Adrenal gland (tissue), 12 donors: ENCODE results near the gene UGT1A6. TPM values are rescaled to one million over a fixed set of nuclear protein-coding genes. Genes with fewer than 3 reads are reported as not detected.
"Not testable (repeated sequence)": the region's sequence is repeated elsewhere in the genome, so short reads cannot be mapped to it uniquely, and the experiment has no call there.

ENCODE experiments used
- DNase-seq, 7 donors: peaks; one replicate each; pipeline ENCODE4 v3.0.0-alpha.2; 2019 to 2020
- H3K27ac ChIP-seq, 5 donors: fragments of 200-600 bp; sonication (generic) in 4 of 5; 1 replicate in 3 of 5; 2 replicates in 2 of 5; pipeline versions ENCODE4 v1.5.1 to v1.8.0; 2016 to 2020; ENCODE audit warnings: mild to moderate bottlenecking in 1 of 5
- H3K27me3 ChIP-seq: fragments of 200-600 bp; 2 replicates; pipeline ENCODE4 v1.8.0; 2021
- H3K36me3 ChIP-seq, 2 donors: fragments of 200-600 bp; replicated peaks in 1 of 2; 1 replicate in 1 of 2; 2 replicates in 1 of 2; pipeline versions ENCODE4 v1.5.1 to v1.8.0; 2018 to 2022
- H3K4me1 ChIP-seq, 2 donors: fragments of 200-600 bp; replicated peaks in 1 of 2; 1 replicate in 1 of 2; 2 replicates in 1 of 2; pipeline versions ENCODE4 v1.5.1 to v1.8.0; 2018 to 2021
- H3K4me3 ChIP-seq, 4 donors: fragments of 200-600 bp; sonication (generic) in 3 of 4; one replicate each; pipeline ENCODE4 v1.5.1; 2016 to 2018
- H3K9me3 ChIP-seq, 3 donors: fragments of 200-600 bp; sonication (generic) in 1 of 3; replicated peaks in 1 of 3; 1 replicate in 2 of 3; 2 replicates in 1 of 3; pipeline versions ENCODE4 v1.5.1 to v1.8.0; 2016 to 2021
- POLR2A ChIP-seq, 2 donors: fragments of 450-650 bp; IDR thresholded peaks; one replicate each; pipeline ENCODE4 v1.6.1; 2017; ENCODE audit warnings: antibody characterized with exemption in 2 of 2, mild to moderate bottlenecking in 2 of 2, moderate library complexity in 1 of 2
- WGBS, 4 donors: extraction: QIAGEN DNeasy Blood & Tissue Kit in 2 of 4; methylation state at CpG; one replicate each; pipeline versions ENCODE4 v1.1.5 to v1.1.7; 2013 to 2017; 5-methylcytosine and 5-hydroxymethylcytosine counted together
- intact Hi-C, 2 donors: fragments of 100-400 bp; cut with DNase I; formaldehyde crosslinking; loops; one replicate each; pipeline versions ENCODE4 v1.14.1 to v1.15.0; 2022 to 2023
- polyA plus RNA-seq, 3 donors: library from polyadenylated mRNA; stranded (reverse); fragments of 200-250 nt in 2 of 3; fragments of 350-450 nt in 1 of 3; fragmentation: Illumina TruSeq in 1 of 3; extraction: RNeasy Lipid Tissue Mini Kit (QIAGEN cat#74804) in 1 of 3; gene quantifications; one replicate each; pipeline ENCODE4 v1.2.3, GENCODE V29; 2013 to 2014
- total RNA-seq, 9 donors: library from RNA; depleted of rRNA in 4 of 9; stranded (reverse); fragments of >200 nt in 4 of 9; fragments of 120-200 nt in 1 of 9; fragmentation: NEBNext Ultra II Directional in 1 of 9; extraction: Animal tissue kit (Norgen Biotek cat#: 25700) in 1 of 9; gene quantifications; one replicate each; pipeline versions ENCODE4 v1.1.0 to v1.2.4, GENCODE V29; 2013 to 2023
- TF ChIP-seq, protein P1 (sequence below), 6 experiments: fragments of 450-650 bp in 4 of 6; fragments of 200-600 bp in 2 of 6; sonication (generic) in 1 of 6; IDR thresholded peaks; 1 replicate in 5 of 6; 2 replicates in 1 of 6; pipeline versions ENCODE4 v1.5.1 to v1.8.0; 2016 to 2021; ENCODE audit warnings: antibody characterized with exemption in 6 of 6, mild to moderate bottlenecking in 2 of 6, moderate library complexity in 1 of 6
- donor health status: healthy with polysubstance abuse.
- donor health status: Bipolar disorder and iron deficiency.
- donor health status: DM: yes; HTN: yes; CAD: no.
- donor health status: DM: no; HTN: no; CAD: no.
- donor health status: DM: no; HTN: no; CAD: no.
- donor health status: DM: yes; HTN: yes; CAD: no.

Gene UGT1A6
- total and polyA plus RNA-seq, 12 donors, result 0.16 TPM; not detected in 11

- TF ChIP-seq, protein P1, sequence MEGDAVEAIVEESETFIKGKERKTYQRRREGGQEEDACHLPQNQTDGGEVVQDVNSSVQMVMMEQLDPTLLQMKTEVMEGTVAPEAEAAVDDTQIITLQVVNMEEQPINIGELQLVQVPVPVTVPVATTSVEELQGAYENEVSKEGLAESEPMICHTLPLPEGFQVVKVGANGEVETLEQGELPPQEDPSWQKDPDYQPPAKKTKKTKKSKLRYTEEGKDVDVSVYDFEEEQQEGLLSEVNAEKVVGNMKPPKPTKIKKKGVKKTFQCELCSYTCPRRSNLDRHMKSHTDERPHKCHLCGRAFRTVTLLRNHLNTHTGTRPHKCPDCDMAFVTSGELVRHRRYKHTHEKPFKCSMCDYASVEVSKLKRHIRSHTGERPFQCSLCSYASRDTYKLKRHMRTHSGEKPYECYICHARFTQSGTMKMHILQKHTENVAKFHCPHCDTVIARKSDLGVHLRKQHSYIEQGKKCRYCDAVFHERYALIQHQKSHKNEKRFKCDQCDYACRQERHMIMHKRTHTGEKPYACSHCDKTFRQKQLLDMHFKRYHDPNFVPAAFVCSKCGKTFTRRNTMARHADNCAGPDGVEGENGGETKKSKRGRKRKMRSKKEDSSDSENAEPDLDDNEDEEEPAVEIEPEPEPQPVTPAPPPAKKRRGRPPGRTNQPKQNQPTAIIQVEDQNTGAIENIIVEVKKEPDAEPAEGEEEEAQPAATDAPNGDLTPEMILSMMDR (IDR thresholded peaks at IDR 0.05), result no peak
- TF ChIP-seq POLR2A (IDR thresholded peaks at IDR 0.05), result no peak
- intact Hi-C loops, result loop anchor here (10.0 kb wide), 2 partner anchors 148 to 268 kb away; partner anchors contain the start of gene USP40 (in 1 of the 2)
- 67 to 74% (median 70%) methylated on average over 7 of the region's 7 CpGs for WGBS, 4 donors
- no peak overlapping the region for H3K4me3 ChIP-seq
- no peaks in the 10 kb centered on the region for H3K4me1 ChIP-seq
- no peaks in the 10 kb centered on the region for H3K36me3 ChIP-seq
- peaks cover 32% of the 10 kb centered on the region for H3K27me3 ChIP-seq
- no peaks in the 10 kb centered on the region for H3K9me3 ChIP-seq
- no peak overlapping the region for H3K27ac ChIP-seq
- no peak for DNase-seq
These were observed 20.5 kb downstream of the UGT1A6 start for GRCh38 chr2:233713262-233713615.

GRCh38 chr2:233714121-233714520 lies 21.4 kb downstream of the UGT1A6 start:
- H3K4me1 ChIP-seq, result no peaks in the 10 kb centered on the region
- no peak overlapping the region for H3K4me3 ChIP-seq
- WGBS, 4 donors, result 41 to 72% (median 61%) methylated on average over 2 of the region's 2 CpGs
- H3K36me3 ChIP-seq, result no peaks in the 10 kb centered on the region
- intact Hi-C loops, result loop anchor here (10.0 kb wide), 2 partner anchors 149 to 269 kb away; partner anchors contain the start of gene USP40 (in 1 of the 2)
- no peaks in the 10 kb centered on the region for H3K9me3 ChIP-seq
- DNase-seq, result no peak
- H3K27ac ChIP-seq, result no peak overlapping the region
- peaks cover 25% of the 10 kb centered on the region for H3K27me3 ChIP-seq
- TF ChIP-seq, protein P1 (IDR thresholded peaks at IDR 0.05), result no peak

DNA sequence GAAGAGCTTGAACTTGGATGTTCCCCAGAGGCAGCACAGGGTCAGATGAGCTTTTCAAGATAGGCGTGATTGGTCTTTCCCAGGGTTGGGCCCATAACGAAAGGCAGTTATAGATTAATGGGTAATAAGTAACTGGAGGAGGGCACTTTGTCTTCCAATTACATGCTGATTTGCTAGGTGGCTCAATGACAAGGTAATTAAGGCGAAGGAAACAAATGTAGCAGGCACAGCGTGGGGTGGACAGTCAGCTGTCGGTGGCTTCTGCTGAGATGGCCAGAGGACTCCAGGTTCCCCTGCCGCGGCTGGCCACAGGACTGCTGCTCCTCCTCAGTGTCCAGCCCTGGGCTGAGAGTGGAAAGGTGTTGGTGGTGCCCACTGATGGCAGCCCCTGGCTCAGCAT lies 25.9 kb downstream of the UGT1A6 start, which contains the start of gene UGT1A4:
Gene UGT1A4, plus strand, starts transcription at position 185 of the 400 bp plus-strand sequence. Its CDS starts 85 bp downstream, at position 270.
- DNase-seq, result no peak
- intact Hi-C loops, result loop anchor here (10.0 kb wide), 2 partner anchors 154 to 274 kb away; partner anchors contain the start of gene USP40 (in 1 of the 2)
- WGBS, 4 donors, result 76 to 84% (median 80%) methylated on average over 5 to 7 of the region's 7 CpGs

DNA sequence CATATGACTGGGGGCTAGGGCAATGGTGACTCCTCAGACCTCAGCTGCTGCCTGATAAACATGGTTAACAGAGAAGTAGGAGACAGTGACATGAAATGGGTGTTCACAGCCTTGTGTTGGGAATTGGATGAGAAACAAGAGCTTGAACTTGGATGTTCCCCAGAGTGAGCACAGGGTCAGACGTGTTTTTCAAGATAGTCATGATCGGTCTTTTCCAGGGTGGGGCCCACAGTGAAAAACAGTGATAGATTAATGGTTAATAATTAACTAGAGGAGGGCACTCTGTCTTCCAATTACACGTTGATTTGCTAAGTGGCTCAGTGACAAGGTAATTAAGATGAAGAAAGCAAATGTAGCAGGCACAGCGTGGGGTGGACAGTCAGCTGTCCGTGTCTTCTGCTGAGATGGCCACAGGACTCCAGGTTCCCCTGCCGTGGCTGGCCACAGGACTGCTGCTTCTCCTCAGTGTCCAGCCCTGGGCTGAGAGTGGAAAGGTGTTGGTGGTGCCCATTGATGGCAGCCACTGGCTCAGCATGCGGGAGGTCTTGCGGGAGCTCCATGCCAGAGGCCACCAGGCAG lies 36.1 kb downstream of the UGT1A6 start, which contains the start of gene UGT1A3:
Gene UGT1A3, plus strand, starts transcription at position 320 of the 579 bp plus-strand sequence. Its CDS starts 85 bp downstream, at position 405.
- TF ChIP-seq, protein P1 (IDR thresholded peaks at IDR 0.05), result no peak
- TF ChIP-seq POLR2A (IDR thresholded peaks at IDR 0.05), result no peak
- Histone ChIP-seq H3K4me1 (no peaks in the 10 kb centered on the region), H3K27ac (no peak within 1 kb of the TSS), H3K36me3 (no peaks in the 10 kb centered on the region), H3K27me3 (no peaks in the 10 kb centered on the region), H3K9me3 (no peaks in the 10 kb centered on the region), H3K4me3 (no peak within 1 kb of the TSS)
- DNase-seq, result no peak
- WGBS, 4 donors, result 74 to 82% (median 76%) methylated on average over 8 of the region's 8 CpGs
- intact Hi-C loops, result no loop called here

More for the DNA sequence above, 25.9 kb downstream of the UGT1A6 start, which contains the start of gene UGT1A4:
- H3K36me3 ChIP-seq, result no peaks in the 10 kb centered on the region
- TF ChIP-seq, protein P1 (IDR thresholded peaks at IDR 0.05), result no peak
- TF ChIP-seq POLR2A (IDR thresholded peaks at IDR 0.05), result no peak
- H3K4me3 ChIP-seq, result no peak within 1 kb of the TSS
- peaks cover 16% of the 10 kb centered on the region for H3K27me3 ChIP-seq
- H3K4me1 ChIP-seq, result no peaks in the 10 kb centered on the region
- H3K9me3 ChIP-seq, result no peaks in the 10 kb centered on the region
- no peak within 1 kb of the TSS for H3K27ac ChIP-seq

DNA sequence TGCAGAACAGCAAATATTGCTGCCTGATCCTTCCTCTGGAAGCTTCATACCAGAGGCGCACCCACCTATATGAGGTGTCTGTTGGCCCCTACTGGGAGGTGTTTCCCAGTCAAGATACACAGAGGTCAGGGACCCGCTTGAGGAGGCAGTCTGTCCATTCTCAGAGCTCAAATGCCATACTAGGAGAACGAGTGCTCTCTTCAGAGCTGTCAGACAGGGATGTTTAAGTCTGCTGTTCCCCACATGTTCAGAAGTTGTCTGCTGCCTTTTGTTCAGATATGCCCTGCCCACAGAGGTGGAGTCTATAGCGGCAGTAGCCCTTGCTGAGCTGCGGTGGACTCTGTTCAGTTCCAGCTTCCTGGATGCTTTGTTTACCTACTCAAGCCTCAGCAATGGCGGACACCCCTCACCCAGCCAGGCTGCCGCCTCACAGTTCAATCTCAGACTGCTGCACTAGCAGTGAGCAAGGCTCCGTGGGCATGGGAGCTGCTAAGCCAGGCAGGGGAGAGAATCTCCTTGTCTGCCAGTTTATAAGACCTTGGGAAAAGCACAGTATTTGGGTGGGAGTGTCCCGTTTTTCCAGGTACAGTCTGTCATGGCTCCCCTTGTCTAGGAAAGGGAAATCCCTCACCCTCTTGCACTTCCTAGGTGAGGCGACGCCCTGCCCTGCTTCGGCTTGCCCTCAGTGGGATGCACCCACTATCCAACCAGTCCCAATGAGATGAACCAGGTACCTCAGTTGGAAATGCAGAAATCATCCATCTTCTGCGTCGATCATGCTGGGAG lies 44.4 kb downstream of the UGT1A6 start:
- intact Hi-C loops, H3K27me3 ChIP-seq, H3K9me3 ChIP-seq, H3K4me1 ChIP-seq, H3K4me3 ChIP-seq, H3K36me3 ChIP-seq, H3K27ac ChIP-seq, DNase-seq: not testable (repeated sequence)
- 78 to 83% (median 79%) methylated on average over 13 to 14 of the region's 14 CpGs for WGBS, 4 donors
